T-cell (primary cell): ENCODE results near the gene SLC48A1. TPM values are rescaled to one million over a fixed set of nuclear protein-coding genes. Genes with fewer than 3 reads are reported as not detected.

Source experiments
- ATAC-seq, 4 experiments: fragments of 200-7000 bp in 3 of 4; fragments of 150-1000 bp in 1 of 4; cut with Tn5 transposase; replicated peaks in 1 of 4; 1 replicate in 3 of 4; 2 replicates in 1 of 4; pipeline ENCODE4 v1.10.0; 2021; ENCODE audit warnings: moderate library complexity in 3 of 4, mild to moderate bottlenecking in 2 of 4, moderate number of reproducible peaks in 1 of 4
- CTCF ChIA-PET, 2 donors: fragments of 300-600 bp; sonication (Branson Sonifier 250); formaldehyde crosslinking; loops; one replicate each; lab custom pipeline; 2022; ENCODE audit warnings: antibody characterized with exemption in 2 of 2; lab: Charles Lee
- POLR2A ChIA-PET, 2 donors: fragments of 300-600 bp; sonication (Branson Sonifier 250); formaldehyde crosslinking; loops; one replicate each; lab custom pipeline; 2022; ENCODE audit warnings: antibody characterized with exemption in 2 of 2; lab: Charles Lee
- DNase-seq, 35 experiments: peaks; one replicate each; pipeline versions ENCODE4 v3.0.0 to v3.0.0-alpha.2; 2013 to 2023
- H3K27ac ChIP-seq: one replicate; pipeline ENCODE4 v1.5.1; 2013; ENCODE audit warnings: low read length
- H3K27me3 ChIP-seq, 2 experiments: replicated peaks in 1 of 2; 1 replicate in 1 of 2; 2 replicates in 1 of 2; pipeline versions ENCODE4 v1.6.1 to v1.7.0; 2013; ENCODE audit warnings: low read length in 1 of 2, mixed read lengths in 1 of 2; ENCODE audit not compliant: control insufficient read depth in 2 of 2, insufficient read depth in 2 of 2; ENCODE audit errors: extremely low read depth in 1 of 2
- H3K36me3 ChIP-seq, 2 donors: 1 replicate in 1 of 2; 2 replicates in 1 of 2; pipeline versions ENCODE4 v1.6.1 to v1.7.0; 2013; ENCODE audit warnings: low read length in 1 of 2; ENCODE audit not compliant: control insufficient read depth in 2 of 2, insufficient read depth in 1 of 2; ENCODE audit errors: extremely low read depth in 1 of 2
- H3K4me1 ChIP-seq, 2 experiments: 1 replicate in 1 of 2; 2 replicates in 1 of 2; pipeline versions ENCODE4 v1.6.1 to v1.7.0; 2013; ENCODE audit warnings: low read length in 2 of 2, mixed read lengths in 1 of 2; ENCODE audit not compliant: insufficient read depth in 2 of 2, control insufficient read depth in 1 of 2; ENCODE audit errors: extremely low read depth in 1 of 2
- H3K4me3 ChIP-seq, 2 donors: 1 replicate in 1 of 2; 2 replicates in 1 of 2; pipeline versions ENCODE4 v1.5.1 to v1.7.0; 2013; ENCODE audit warnings: mild to moderate bottlenecking in 2 of 2, low read length in 1 of 2, moderate library complexity in 1 of 2; ENCODE audit not compliant: control insufficient read depth in 1 of 2; ENCODE audit errors: extremely low read depth in 1 of 2
- H3K9me3 ChIP-seq: 2 replicates; pipeline ENCODE4 v1.7.0; 2013
- H3K27ac Mint-ChIP-seq, 2 donors: one replicate each; pipeline ENCODE4 v1.8.0; 2020 to 2021; ENCODE audit warnings: mild to moderate bottlenecking in 2 of 2, mixed read lengths in 2 of 2
- H3K27me3 Mint-ChIP-seq, 2 donors: one replicate each; pipeline ENCODE4 v1.8.0; 2021 to 2022; ENCODE audit warnings: mixed read lengths in 2 of 2
- H3K36me3 Mint-ChIP-seq: one replicate; pipeline ENCODE4 v1.8.0; 2021; ENCODE audit warnings: mixed read lengths
- H3K4me1 Mint-ChIP-seq, 3 donors: one replicate each; pipeline ENCODE4 v1.8.0; 2020 to 2022; ENCODE audit warnings: mixed read lengths in 3 of 3, mild to moderate bottlenecking in 1 of 3
- H3K4me3 Mint-ChIP-seq, 3 donors: one replicate each; pipeline ENCODE4 v1.8.0; 2020 to 2022; ENCODE audit warnings: mild to moderate bottlenecking in 3 of 3, mixed read lengths in 3 of 3, moderate library complexity in 3 of 3
- H3K9me3 Mint-ChIP-seq, 3 donors: one replicate each; pipeline ENCODE4 v1.8.0; 2020 to 2022; ENCODE audit warnings: mixed read lengths in 3 of 3
- WGBS: methylation state at CpG from one replicate; pipeline ENCODE4 v1.1.5; 2013; ENCODE audit warnings: missing lambda C conversion rate; ENCODE audit not compliant: insufficient coverage; 5-methylcytosine and 5-hydroxymethylcytosine counted together
- total RNA-seq, 35 experiments: library from RNA in 6 of 35; stranded (reverse) in 6 of 35; fragments of 120-200 nt in 1 of 35; gene quantifications; one replicate each; pipeline versions ENCODE4 v1.2.1 to v1.2.4 and lab custom pipeline; 2013 to 2026

The SLC48A1 gene
- total RNA-seq, 5 donors from 2014 or later (not counting 1 experiment from before 2014, with no cell fraction given), result 5.8 to 13.7 (median 10.2) TPM

DNA sequence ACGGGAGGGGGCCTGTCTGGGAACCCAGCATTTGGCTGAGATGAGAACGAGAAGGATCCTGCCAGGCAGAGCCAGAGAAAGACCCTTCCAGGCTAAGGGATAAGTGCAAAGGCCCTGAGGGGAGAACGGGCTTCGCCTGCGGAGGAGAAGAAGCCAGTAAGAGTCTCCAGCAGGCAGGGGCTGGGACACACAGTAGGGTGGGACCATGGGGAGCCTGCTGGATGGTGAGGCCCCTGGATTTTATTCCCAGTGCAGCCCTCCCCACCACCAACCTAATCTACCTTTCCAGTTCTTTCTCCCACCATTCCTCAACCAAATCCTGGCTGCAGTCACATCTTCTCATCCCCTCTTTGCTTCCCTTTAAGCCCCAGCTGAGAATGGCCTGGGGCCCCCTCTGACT, 27.0 kb upstream of the SLC48A1 start:
- Mint-ChIP-seq H3K4me3 (no peak overlapping the region), H3K27ac (no peak overlapping the region), H3K9me3 (no peaks in the 10 kb centered on the region), H3K27me3 (no peaks in the 10 kb centered on the region), H3K36me3 (no peaks in the 10 kb centered on the region), H3K4me1 (peaks cover 17 to 29% (median 20%) of the 10 kb centered on the region in 3 donors)
- DNase-seq, result no peak
- ATAC-seq, result no peak
- H3K36me3 ChIP-seq, result no peaks in the 10 kb centered on the region
- H3K27ac ChIP-seq, result no peak overlapping the region
- peaks cover 8 to 18% of the 10 kb centered on the region in 2 experiments for H3K4me1 ChIP-seq
- ChIA-PET CTCF (interaction anchor here (0.6 to 1.7 kb wide), 5 partner anchors 10 to 93 kb away, joined by 3 to 8 read pairs (median 3); no protein-coding TSS in a partner anchor), POLR2A (no interaction called here)
- peaks cover 0 to 57% of the 10 kb centered on the region in 2 experiments for H3K27me3 ChIP-seq
- 25% methylated on average over 2 of the region's 5 CpGs for WGBS
- no peaks in the 10 kb centered on the region for H3K9me3 ChIP-seq
- H3K4me3 ChIP-seq, result no peak overlapping the region

DNA sequence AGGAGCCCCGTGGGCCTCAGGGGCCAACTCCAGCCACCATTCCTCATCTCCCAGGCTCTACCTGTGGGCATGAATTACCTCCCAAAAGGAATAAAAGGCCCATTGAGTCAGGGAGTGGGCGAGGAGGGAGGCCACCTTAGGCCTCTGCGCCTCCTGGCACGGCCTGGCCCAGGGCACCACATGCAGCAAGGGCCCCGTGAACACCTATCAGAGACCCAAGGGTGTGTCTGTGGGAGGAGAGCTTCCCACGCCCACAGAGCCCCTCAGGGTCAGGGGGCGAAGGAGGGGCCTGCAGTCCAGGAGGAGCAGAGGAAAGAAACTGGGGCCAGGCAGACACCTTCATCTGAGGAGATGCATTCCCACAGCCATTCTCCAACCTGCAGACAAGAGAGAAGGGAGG, 26.5 kb upstream of the SLC48A1 start:
- no peaks in the 10 kb centered on the region for H3K9me3 ChIP-seq
- Mint-ChIP-seq H3K36me3 (no peaks in the 10 kb centered on the region), H3K4me1 (peaks cover 13 to 25% (median 16%) of the 10 kb centered on the region in 3 donors), H3K27ac (no peak overlapping the region), H3K9me3 (no peaks in the 10 kb centered on the region), H3K27me3 (no peaks in the 10 kb centered on the region), H3K4me3 (no peak overlapping the region)
- POLR2A ChIA-PET, result no interaction called here
- peaks cover 0 to 57% of the 10 kb centered on the region in 2 experiments for H3K27me3 ChIP-seq
- no peak overlapping the region for H3K4me3 ChIP-seq
- H3K36me3 ChIP-seq, result no peaks in the 10 kb centered on the region
- DNase-seq (no peak), ATAC-seq (no peak)
- 82% methylated on average over 4 of the region's 7 CpGs for WGBS
- H3K4me1 ChIP-seq, result peaks cover 5 to 13% of the 10 kb centered on the region in 2 experiments
- H3K27ac ChIP-seq, result no peak overlapping the region
- CTCF ChIA-PET, result interaction anchor here (0.6 to 1.7 kb wide), 4 partner anchors 9 to 91 kb away, joined by 3 to 8 read pairs (median 3); no protein-coding TSS in a partner anchor

DNA sequence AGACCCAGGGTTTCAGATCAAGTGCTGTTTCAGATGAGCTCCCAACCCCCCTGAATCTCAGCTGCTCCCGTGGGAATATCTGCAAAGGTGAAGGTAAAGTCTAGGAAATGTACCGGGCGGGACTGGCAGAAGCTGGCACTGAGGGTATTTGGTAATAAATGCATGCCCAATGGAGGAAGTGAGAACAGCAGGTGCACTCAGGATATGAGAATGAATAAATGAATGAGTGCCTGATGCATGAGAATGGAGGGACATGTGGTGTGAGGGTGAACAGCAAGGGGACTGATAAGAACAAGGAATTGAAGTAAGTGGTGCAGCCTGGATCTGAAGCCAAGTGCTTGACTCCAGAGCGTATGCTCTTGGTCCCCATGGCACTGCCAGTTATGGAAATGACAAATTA, 25.9 kb upstream of the SLC48A1 start:
- Mint-ChIP-seq H3K4me3 (no peak overlapping the region), H3K27me3 (no peaks in the 10 kb centered on the region), H3K27ac (no peak overlapping the region), H3K36me3 (no peaks in the 10 kb centered on the region), H3K9me3 (no peaks in the 10 kb centered on the region), H3K4me1 (peaks cover 7 to 19% (median 14%) of the 10 kb centered on the region in 3 donors)
- Histone ChIP-seq H3K36me3 (no peaks in the 10 kb centered on the region), H3K27me3 (peaks cover 0 to 57% of the 10 kb centered on the region in 2 experiments), H3K4me3 (no peak overlapping the region), H3K4me1 (peaks cover 0 to 7% of the 10 kb centered on the region in 2 experiments), H3K9me3 (no peaks in the 10 kb centered on the region), H3K27ac (no peak overlapping the region)
- WGBS, result 91% methylated on average over 4 of the region's 4 CpGs
- CTCF ChIA-PET, result interaction anchor here (0.9 to 1.7 kb wide), 3 partner anchors 9 to 33 kb away, joined by 3 to 8 read pairs (median 3); no protein-coding TSS in a partner anchor
- ATAC-seq (no peak), DNase-seq (no peak)
- POLR2A ChIA-PET, result no interaction called here

DNA sequence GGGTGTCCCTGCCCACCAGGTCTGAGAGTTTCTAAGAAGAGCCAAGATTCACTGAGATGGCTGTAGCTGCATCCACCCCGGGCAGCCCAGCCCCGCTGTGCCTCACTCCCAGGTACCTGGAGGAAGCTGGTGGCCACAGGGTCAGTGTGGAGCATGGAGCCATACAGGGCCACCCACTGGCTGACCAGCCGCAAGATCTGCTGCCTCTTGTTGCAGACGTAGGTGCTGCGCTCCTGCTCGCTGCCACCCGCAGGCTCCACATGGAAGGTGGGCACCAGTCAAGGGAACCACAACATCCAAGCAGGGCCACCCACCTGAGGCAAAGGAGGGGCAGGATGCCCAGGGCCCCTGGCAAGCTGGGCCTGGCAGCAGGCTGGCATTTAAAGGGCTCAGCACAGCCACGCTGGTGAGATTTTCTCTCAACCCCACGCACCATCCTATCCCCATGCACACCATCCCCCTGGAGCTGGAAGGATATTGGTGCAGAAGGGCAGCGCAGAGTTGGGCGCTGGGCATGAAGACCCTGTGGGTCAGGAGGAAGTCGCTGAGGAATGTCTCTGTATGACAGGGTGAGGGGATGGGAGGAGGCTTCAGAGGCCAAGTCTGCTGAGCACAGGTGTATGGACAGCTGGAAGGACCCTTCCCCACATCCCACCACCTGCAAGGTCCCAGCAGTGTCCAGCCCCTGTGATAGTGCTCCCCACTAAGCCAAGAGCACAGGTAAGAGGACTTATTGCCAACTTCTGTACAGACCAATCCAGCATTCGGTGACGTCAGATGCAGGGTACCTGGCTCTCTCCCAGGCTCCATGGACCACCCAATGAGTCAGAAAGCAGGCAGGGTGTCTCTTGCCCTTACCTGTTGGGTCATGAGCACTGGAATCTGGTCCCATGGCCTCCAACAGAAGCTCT, 25.2 kb upstream of the SLC48A1 start:
- no peaks in the 10 kb centered on the region for H3K9me3 Mint-ChIP-seq
- CTCF ChIA-PET, result interaction anchor here in 1 of 2 donors (1.7 kb wide), 1 partner anchor 20 kb away, joined by 8 read pairs; no protein-coding TSS in a partner anchor
- no peaks in the 10 kb centered on the region for H3K27me3 Mint-ChIP-seq
- peaks cover 0 to 3% of the 10 kb centered on the region in 2 experiments for H3K4me1 ChIP-seq
- H3K27me3 ChIP-seq, result peaks cover 0 to 57% of the 10 kb centered on the region in 2 experiments
- H3K27ac Mint-ChIP-seq, result no peak overlapping the region
- ATAC-seq (no peak), DNase-seq (no peak)
- peaks cover 2 to 15% (median 8%) of the 10 kb centered on the region in 3 donors for H3K4me1 Mint-ChIP-seq
- H3K4me3 ChIP-seq, result no peak overlapping the region
- no peaks in the 10 kb centered on the region for H3K9me3 ChIP-seq
- no peaks in the 10 kb centered on the region for H3K36me3 Mint-ChIP-seq
- no peak overlapping the region for H3K4me3 Mint-ChIP-seq
- POLR2A ChIA-PET, result no interaction called here
- 91% methylated on average over 9 of the region's 14 CpGs for WGBS
- no peaks in the 10 kb centered on the region for H3K36me3 ChIP-seq
- no peak overlapping the region for H3K27ac ChIP-seq

DNA sequence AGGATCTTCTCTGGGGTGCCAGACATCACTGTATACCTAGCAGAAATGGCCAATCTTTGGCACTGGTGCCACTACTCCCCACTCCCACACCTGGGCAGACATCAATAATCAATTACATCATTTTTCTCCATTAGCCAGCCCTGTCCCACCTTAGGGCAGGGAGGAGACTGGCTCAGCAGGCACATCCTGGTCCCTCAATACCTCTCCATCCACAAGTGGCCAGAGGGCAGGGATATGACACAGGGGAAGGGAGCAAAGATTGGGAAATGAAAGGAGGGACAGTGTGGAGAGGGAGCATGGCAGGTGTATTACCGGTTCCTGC, 24.6 kb upstream of the SLC48A1 start:
- H3K9me3 Mint-ChIP-seq, result no peaks in the 10 kb centered on the region
- ChIA-PET POLR2A (no interaction called here), CTCF (no interaction called here)
- no peak for ATAC-seq
- H3K4me1 Mint-ChIP-seq, result peaks cover 2 to 10% (median 3%) of the 10 kb centered on the region in 3 donors
- Histone ChIP-seq H3K4me3 (no peak overlapping the region), H3K4me1 (peaks cover 0 to 3% of the 10 kb centered on the region in 2 experiments), H3K27ac (no peak overlapping the region), H3K9me3 (no peaks in the 10 kb centered on the region), H3K36me3 (no peaks in the 10 kb centered on the region), H3K27me3 (peaks cover 0 to 52% of the 10 kb centered on the region in 2 experiments)
- no CpG with 5 or more reads among the region's 1 CpG for WGBS
- no peak overlapping the region for H3K4me3 Mint-ChIP-seq
- H3K27me3 Mint-ChIP-seq, result no peaks in the 10 kb centered on the region
- no peak overlapping the region for H3K27ac Mint-ChIP-seq
- DNase-seq, result no peak
- no peaks in the 10 kb centered on the region for H3K36me3 Mint-ChIP-seq

DNA sequence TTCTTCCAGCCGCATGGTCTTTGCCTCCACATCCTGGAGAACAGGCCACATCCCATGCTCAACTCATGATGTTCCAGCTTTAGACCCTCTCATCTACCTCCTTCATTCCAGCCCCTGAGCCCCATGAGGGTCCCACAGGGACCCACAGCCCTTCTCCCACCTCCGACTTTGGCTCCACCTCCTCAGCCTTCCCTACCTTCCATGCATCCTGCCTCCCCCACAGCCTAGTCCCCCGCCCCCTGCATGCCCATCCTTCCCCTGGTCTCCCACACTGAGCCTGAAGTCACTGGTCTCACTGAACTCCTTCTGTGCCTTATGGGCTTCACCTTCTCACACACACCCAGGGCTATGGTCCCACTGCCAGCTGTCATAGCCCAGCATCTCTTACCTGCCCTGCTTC, 24.1 kb upstream of the SLC48A1 start:
- Mint-ChIP-seq H3K36me3 (no peaks in the 10 kb centered on the region), H3K27ac (no peak overlapping the region), H3K9me3 (no peaks in the 10 kb centered on the region), H3K4me3 (no peak overlapping the region), H3K4me1 (peaks cover 0 to 8% (median 2%) of the 10 kb centered on the region in 3 donors), H3K27me3 (no peaks in the 10 kb centered on the region)
- 85% methylated on average over 3 of the region's 3 CpGs for WGBS
- Histone ChIP-seq H3K36me3 (no peaks in the 10 kb centered on the region), H3K27me3 (peaks cover 0 to 48% of the 10 kb centered on the region in 2 experiments), H3K4me1 (peaks cover 0 to 3% of the 10 kb centered on the region in 2 experiments), H3K4me3 (no peak overlapping the region), H3K27ac (no peak overlapping the region), H3K9me3 (no peaks in the 10 kb centered on the region)
- CTCF ChIA-PET, result no interaction called here
- POLR2A ChIA-PET, result no interaction called here
- ATAC-seq (no peak), DNase-seq (no peak)
